GM06990 (cell line): Measurements from ENCODE around the gene CRAT.
"Not testable (repeated sequence)": the region's sequence is repeated elsewhere in the genome, so short reads cannot be mapped to it uniquely, and the experiment has no call there.

Experiments used
- DNase-seq: peaks from one replicate; pipeline ENCODE4 v3.0.0-alpha.2; 2011; ENCODE audit not compliant: insufficient read length; ENCODE audit errors: extremely low read depth
- H3K27me3 ChIP-seq: replicated peaks from 2 replicates; pipeline ENCODE4 v1.6.0; 2011; ENCODE audit warnings: low read length; ENCODE audit not compliant: control insufficient read depth, insufficient read depth
- H3K36me3 ChIP-seq: 2 replicates; pipeline ENCODE4 v1.5.1; 2011; ENCODE audit warnings: low read length; ENCODE audit not compliant: control insufficient read depth, insufficient read depth
- H3K4me3 ChIP-seq: replicated peaks from 2 replicates; pipeline ENCODE4 v1.5.1; 2011; ENCODE audit warnings: low read depth, mild to moderate bottlenecking, control low read depth, low read length
- CTCF ChIP-seq: IDR thresholded peaks from 2 replicates; pipeline ENCODE4 v1.5.1; 2011; ENCODE audit warnings: low read length, control low read depth, mild to moderate bottlenecking, inconsistent platforms; ENCODE audit not compliant: insufficient read depth, poor library complexity, severe bottlenecking

CRAT gene

GRCh38 chr9:129136446-129137035, 25.9 kb upstream of the CRAT start:
- no peak for DNase-seq
- Histone ChIP-seq H3K36me3 (peaks cover 21% of the 10 kb centered on the region), H3K27me3 (no peaks in the 10 kb centered on the region), H3K4me3 (no peak overlapping the region)
- no peak for TF ChIP-seq CTCF

- no peak for TF ChIP-seq CTCF
- peaks cover 21% of the 10 kb centered on the region for H3K36me3 ChIP-seq
- no peaks in the 10 kb centered on the region for H3K27me3 ChIP-seq
- H3K4me3 ChIP-seq: no peak overlapping the region
- DNase-seq: no peak
Measured at GRCh38 chr9:129135476-129135875, 24.9 kb upstream of the CRAT start.

GRCh38 chr9:129133082-129133481, 22.5 kb upstream of the CRAT start:
- TF ChIP-seq CTCF: no peak
- Histone ChIP-seq H3K4me3 (no peak overlapping the region), H3K27me3 (no peaks in the 10 kb centered on the region), H3K36me3 (peaks cover 21% of the 10 kb centered on the region)
- DNase-seq: no peak

- H3K36me3 ChIP-seq: peaks cover 17% of the 10 kb centered on the region
Measured at GRCh38 chr9:129131300-129132145, 20.9 kb upstream of the CRAT start.

GRCh38 chr9:129130791-129131190, 20.2 kb upstream of the CRAT start:
- no peak for DNase-seq
- TF ChIP-seq CTCF: no peak
- Histone ChIP-seq H3K27me3 (no peaks in the 10 kb centered on the region), H3K4me3 (no peak overlapping the region), H3K36me3 (peaks cover 15% of the 10 kb centered on the region)

More at GRCh38 chr9:129131300-129132145, 20.9 kb upstream of the CRAT start:
- TF ChIP-seq CTCF: peak; percentile 99
- no peak overlapping the region for H3K4me3 ChIP-seq
- DNase-seq: peak; percentile 74
- H3K27me3 ChIP-seq: no peaks in the 10 kb centered on the region

GRCh38 chr9:129130271-129130670, 19.7 kb upstream of the CRAT start:
- DNase-seq, H3K4me3 ChIP-seq, H3K27me3 ChIP-seq: not testable (repeated sequence)
- H3K36me3 ChIP-seq: peaks cover 13% of the 10 kb centered on the region
